ENCODE measurements around the gene ZNF81.
"Not testable (repeated sequence)": the region's sequence is repeated elsewhere in the genome, so short reads cannot be mapped to it uniquely, and the experiment has no call there.

The ZNF81 gene

DNA sequence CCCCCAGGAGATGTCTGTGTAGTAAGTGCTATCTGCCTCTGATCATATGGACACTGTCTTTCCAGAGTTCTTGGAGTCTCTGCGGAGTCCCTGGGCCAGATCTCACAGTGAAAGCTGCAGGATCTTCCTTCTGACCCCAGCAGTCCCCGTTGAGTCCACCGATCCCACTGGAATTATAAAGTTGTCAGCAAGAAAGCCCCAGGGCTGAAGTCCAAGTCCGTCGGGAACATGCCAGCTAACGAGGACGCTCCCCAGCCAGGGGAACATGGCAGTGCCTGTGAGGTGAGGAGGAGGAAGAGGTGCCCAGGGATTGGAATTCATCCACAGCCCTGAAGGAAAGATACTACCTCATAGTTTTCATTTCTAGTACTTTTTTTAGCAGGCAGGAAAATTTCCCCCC, 9.3 kb downstream of the ZNF81 start:
- Histone ChIP-seq H3K36me3 (ENCODE audit: insufficient read depth, low read length) (peaks cover 18% of the 10 kb centered on the region), H4K20me1 (ENCODE audit: insufficient read depth, low read length) (no peaks in the 10 kb centered on the region), H3K4me3 (ENCODE audit: low read depth, low read length, poor library complexity, severe bottlenecking) (no peak overlapping the region), H3K27me3 (ENCODE audit: insufficient read depth, low read length) (no peaks in the 10 kb centered on the region), H3K9me2 (ENCODE audit: low read depth, low read length) (no peaks in the 10 kb centered on the region), H3K79me2 (ENCODE audit: insufficient read depth, low read length) (no peaks in the 10 kb centered on the region), H3K9ac (ENCODE audit: low read length) (no peak overlapping the region), H3K9me3 (ENCODE audit: low read length) (no peaks in the 10 kb centered on the region), H2AFZ (ENCODE audit: low read length) (no peak overlapping the region), H3F3A (ENCODE audit: insufficient read depth, low read length) (no peaks in the 10 kb centered on the region), H3K27ac (ENCODE audit: low read depth, low read length, poor library complexity, severe bottlenecking) (no peak overlapping the region), H3K4me1 (ENCODE audit: insufficient read depth, low read length, severe bottlenecking) (no peaks in the 10 kb centered on the region), H3K4me2 (ENCODE audit: low read length) (no peak overlapping the region)
- no peak for TF ChIP-seq CTCF (IDR thresholded peaks at IDR 0.05; ENCODE audit: low read length)
- TF ChIP-seq EZH2 (IDR thresholded peaks at IDR 0.05; ENCODE audit: borderline replicate concordance, low read length), result no peak

- no peaks in the 10 kb centered on the region for H3F3A ChIP-seq (ENCODE audit: insufficient read depth, low read length)
- H3K9me2 ChIP-seq (ENCODE audit: low read depth, low read length), result no peaks in the 10 kb centered on the region
- no peaks in the 10 kb centered on the region for H3K27me3 ChIP-seq (ENCODE audit: insufficient read depth, low read length)
- H3K4me2 ChIP-seq (ENCODE audit: low read length), result no peak overlapping the region
- H3K9me3 ChIP-seq (ENCODE audit: low read length), result no peaks in the 10 kb centered on the region
- no peak overlapping the region for H3K27ac ChIP-seq (ENCODE audit: low read depth, low read length, poor library complexity, severe bottlenecking)
- no peaks in the 10 kb centered on the region for H3K4me1 ChIP-seq (ENCODE audit: insufficient read depth, low read length, severe bottlenecking)
- H3K36me3 ChIP-seq (ENCODE audit: insufficient read depth, low read length), result peaks cover 18% of the 10 kb centered on the region
- H2AFZ ChIP-seq (ENCODE audit: low read length), result no peak overlapping the region
- H3K4me3 ChIP-seq (ENCODE audit: low read depth, low read length, poor library complexity, severe bottlenecking), result no peak overlapping the region
- H3K79me2 ChIP-seq (ENCODE audit: insufficient read depth, low read length), result no peaks in the 10 kb centered on the region
- no peaks in the 10 kb centered on the region for H4K20me1 ChIP-seq (ENCODE audit: insufficient read depth, low read length)
- H3K9ac ChIP-seq (ENCODE audit: low read length), result no peak overlapping the region
- TF ChIP-seq CTCF (IDR thresholded peaks at IDR 0.05; ENCODE audit: low read length) (no peak), EZH2 (IDR thresholded peaks at IDR 0.05; ENCODE audit: borderline replicate concordance, low read length) (no peak)
Measured at GRCh38 chrX:47849778-47850177, 13.1 kb downstream of the ZNF81 start.

DNA sequence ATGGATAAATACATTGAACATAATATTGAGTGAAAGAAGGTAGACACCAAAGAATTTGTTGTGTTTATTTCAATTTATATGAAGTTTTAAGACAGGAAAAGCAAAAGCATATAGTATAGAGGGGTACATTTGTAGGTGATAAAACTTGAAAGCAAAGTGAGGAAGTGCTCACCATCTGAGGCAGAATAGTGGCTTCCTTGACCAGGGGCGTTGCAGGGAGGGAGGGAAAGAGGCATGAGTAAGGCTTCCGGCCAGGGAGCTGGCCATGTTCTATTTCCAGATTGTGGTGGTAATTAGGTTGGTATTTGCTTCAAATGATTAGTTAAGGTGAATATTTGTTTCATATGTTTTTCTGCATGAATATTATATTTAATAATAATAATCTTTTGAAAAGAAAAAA, 13.7 kb downstream of the ZNF81 start:
- not testable (repeated sequence) for H3F3A ChIP-seq (ENCODE audit: insufficient read depth, low read length); H2AFZ ChIP-seq (ENCODE audit: low read length); H3K4me2 ChIP-seq (ENCODE audit: low read length); H3K27me3 ChIP-seq (ENCODE audit: insufficient read depth, low read length); H3K9ac ChIP-seq (ENCODE audit: low read length); H3K9me2 ChIP-seq (ENCODE audit: low read depth, low read length); H3K9me3 ChIP-seq (ENCODE audit: low read length); H3K4me3 ChIP-seq (ENCODE audit: low read depth, low read length, poor library complexity, severe bottlenecking); H3K4me1 ChIP-seq (ENCODE audit: insufficient read depth, low read length, severe bottlenecking); H3K27ac ChIP-seq (ENCODE audit: low read depth, low read length, poor library complexity, severe bottlenecking); H4K20me1 ChIP-seq (ENCODE audit: insufficient read depth, low read length); H3K79me2 ChIP-seq (ENCODE audit: insufficient read depth, low read length)
- H3K36me3 ChIP-seq (ENCODE audit: insufficient read depth, low read length), result peaks cover 18% of the 10 kb centered on the region

DNA sequence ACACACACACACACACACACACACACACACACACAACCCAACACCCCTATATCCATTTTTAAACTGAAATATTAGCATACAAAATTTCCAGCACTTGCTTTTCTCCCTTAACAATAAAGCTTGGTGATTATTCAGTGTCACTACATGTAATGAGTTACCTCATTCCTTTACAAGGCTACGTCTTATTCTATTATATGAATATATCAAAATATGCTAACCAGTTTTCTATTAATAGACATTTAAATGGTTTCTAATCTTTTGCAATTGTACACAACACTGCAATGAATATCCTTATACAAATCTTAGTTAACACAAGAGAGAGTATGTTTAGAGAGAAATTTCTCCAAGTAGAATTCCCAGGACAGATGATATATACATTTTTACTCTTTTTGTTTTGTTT, 14.2 kb downstream of the ZNF81 start:
- no peak overlapping the region for H3K9ac ChIP-seq (ENCODE audit: low read length)
- H3K27me3 ChIP-seq (ENCODE audit: insufficient read depth, low read length), result no peaks in the 10 kb centered on the region
- H3K27ac ChIP-seq (ENCODE audit: low read depth, low read length, poor library complexity, severe bottlenecking), result no peak overlapping the region
- no peak overlapping the region for H2AFZ ChIP-seq (ENCODE audit: low read length)
- no peaks in the 10 kb centered on the region for H3K9me2 ChIP-seq (ENCODE audit: low read depth, low read length)
- H3K79me2 ChIP-seq (ENCODE audit: insufficient read depth, low read length), result no peaks in the 10 kb centered on the region
- no peaks in the 10 kb centered on the region for H3K9me3 ChIP-seq (ENCODE audit: low read length)
- H3K4me1 ChIP-seq (ENCODE audit: insufficient read depth, low read length, severe bottlenecking), result no peaks in the 10 kb centered on the region
- no peaks in the 10 kb centered on the region for H4K20me1 ChIP-seq (ENCODE audit: insufficient read depth, low read length)
- TF ChIP-seq EZH2 (IDR thresholded peaks at IDR 0.05; ENCODE audit: borderline replicate concordance, low read length), result no peak
- no peak for TF ChIP-seq CTCF (IDR thresholded peaks at IDR 0.05; ENCODE audit: low read length)
- no peak overlapping the region for H3K4me2 ChIP-seq (ENCODE audit: low read length)
- H3F3A ChIP-seq (ENCODE audit: insufficient read depth, low read length), result no peaks in the 10 kb centered on the region
- H3K36me3 ChIP-seq (ENCODE audit: insufficient read depth, low read length), result peaks cover 17% of the 10 kb centered on the region
- no peak overlapping the region for H3K4me3 ChIP-seq (ENCODE audit: low read depth, low read length, poor library complexity, severe bottlenecking)
